Hepatocyte (in vitro differentiated cells): ENCODE measurements around the gene COL5A1. TPM values are rescaled to one million over a fixed set of nuclear protein-coding genes. Genes with fewer than 3 reads are reported as not detected.

Experiments used
- DNase-seq: peaks from one replicate; pipeline ENCODE4 v3.0.0-alpha.2; 2016; ENCODE audit warnings: low spot score
- H2AFZ ChIP-seq: fragments of 200-600 bp; sonication (generic); 2 replicates; pipeline ENCODE4 v1.6.0; 2016; ENCODE audit warnings: antibody characterized with exemption, mild to moderate bottlenecking
- H3K27ac ChIP-seq: fragments of 200-600 bp; sonication (generic); 2 replicates; pipeline ENCODE4 v1.5.1; 2016; ENCODE audit warnings: mild to moderate bottlenecking
- H3K27me3 ChIP-seq: fragments of 200-600 bp; sonication (generic); 2 replicates; pipeline ENCODE4 v1.6.1; 2016
- H3K36me3 ChIP-seq: fragments of 200-600 bp; sonication (generic); replicated peaks from 2 replicates; pipeline ENCODE4 v1.5.1; 2016; ENCODE audit warnings: low read depth; ENCODE audit not compliant: insufficient read depth
- H3K4me1 ChIP-seq: fragments of 200-600 bp; sonication (generic); 2 replicates; pipeline ENCODE4 v1.5.1; 2016; ENCODE audit warnings: mild to moderate bottlenecking, moderate library complexity; ENCODE audit not compliant: insufficient read depth
- H3K4me2 ChIP-seq: fragments of 200-600 bp; sonication (generic); 2 replicates; pipeline ENCODE4 v1.6.0; 2016
- H3K4me3 ChIP-seq: fragments of 200-600 bp; sonication (generic); 2 replicates; pipeline ENCODE4 v1.5.1; 2016; ENCODE audit warnings: mild to moderate bottlenecking
- H3K79me2 ChIP-seq: fragments of 200-600 bp; sonication (generic); 2 replicates; pipeline ENCODE4 v1.6.0; 2017; ENCODE audit warnings: mild to moderate bottlenecking
- H3K9me2 ChIP-seq: fragments of 200-600 bp; sonication (generic); replicated peaks from 2 replicates; pipeline ENCODE4 v1.6.0; 2017; ENCODE audit warnings: mild to moderate bottlenecking; ENCODE audit not compliant: insufficient read depth
- H3K9me3 ChIP-seq: fragments of 200-600 bp; sonication (generic); 2 replicates; pipeline ENCODE4 v1.5.1; 2016; ENCODE audit warnings: low read depth, mild to moderate bottlenecking
- H4K20me1 ChIP-seq: fragments of 200-600 bp; sonication (generic); 2 replicates; pipeline ENCODE4 v1.6.0; 2016; ENCODE audit warnings: mild to moderate bottlenecking; ENCODE audit not compliant: insufficient read depth, poor library complexity, severe bottlenecking
- CTCF ChIP-seq: fragments of 200-600 bp; sonication (generic); IDR thresholded peaks from 2 replicates; pipeline ENCODE4 v1.5.1; 2016; ENCODE audit warnings: antibody characterized with exemption, mild to moderate bottlenecking; ENCODE audit not compliant: poor library complexity
- EZH2 ChIP-seq: fragments of 200-600 bp; sonication (generic); IDR thresholded peaks from 2 replicates; pipeline ENCODE4 v1.6.1; 2016; ENCODE audit warnings: antibody characterized with exemption, mild to moderate bottlenecking, borderline replicate concordance
- EZH2phosphoT487 ChIP-seq: fragments of 200-600 bp; sonication (generic); IDR thresholded peaks from one replicate; pipeline ENCODE4 v1.6.1; 2018; ENCODE audit warnings: antibody characterized with exemption, mild to moderate bottlenecking, low read depth, moderate library complexity; ENCODE audit not compliant: unreplicated experiment, severe bottlenecking
- WGBS: methylation state at CpG from one replicate; pipeline ENCODE4 v1.1.6; 2016; ENCODE audit warnings: low lambda C conversion rate; ENCODE audit errors: missing lambda C conversion rate; 5-methylcytosine and 5-hydroxymethylcytosine counted together
- polyA plus RNA-seq: library from polyadenylated mRNA; unstranded; fragments of >200 nt; fragmentation: Nextera tagmentation; extraction: Ambion mirVana; gene quantifications from 2 replicates; pipeline ENCODE4 v1.2.1, GENCODE V29; 2016
- total RNA-seq: library from RNA; depleted of rRNA; stranded (reverse); fragments of >200 nt; gene quantifications from 2 replicates; pipeline ENCODE4 v1.2.3, GENCODE V29; 2014

The COL5A1 gene
- total and polyA plus RNA-seq, 2 experiments from 2014 or later, result 342 to 347 TPM

GRCh38 chr9:134809292-134809691 is 167.7 kb downstream of the COL5A1 start:
- TF ChIP-seq CTCF (no peak), EZH2 (no peak), EZH2phosphoT487 (no peak)
- Histone ChIP-seq H3K79me2 (no peaks in the 10 kb centered on the region), H3K36me3 (no peaks in the 10 kb centered on the region), H3K4me1 (peaks cover 7% of the 10 kb centered on the region), H3K27ac (no peak overlapping the region), H3K9me2 (no peaks in the 10 kb centered on the region), H3K4me2 (no peak overlapping the region), H2AFZ (no peak overlapping the region), H4K20me1 (no peaks in the 10 kb centered on the region), H3K9me3 (no peaks in the 10 kb centered on the region), H3K27me3 (no peaks in the 10 kb centered on the region), H3K4me3 (no peak overlapping the region)
- no peak for DNase-seq
- WGBS, result 89% methylated on average over 15 of the region's 15 CpGs

GRCh38 chr9:134809826-134810225 is 168.2 kb downstream of the COL5A1 start:
- Histone ChIP-seq H3K4me2 (no peak overlapping the region), H3K4me3 (no peak overlapping the region), H2AFZ (no peak overlapping the region), H3K27ac (no peak overlapping the region), H4K20me1 (no peaks in the 10 kb centered on the region), H3K36me3 (no peaks in the 10 kb centered on the region), H3K79me2 (no peaks in the 10 kb centered on the region), H3K4me1 (peaks cover 7% of the 10 kb centered on the region), H3K9me2 (no peaks in the 10 kb centered on the region), H3K27me3 (no peaks in the 10 kb centered on the region), H3K9me3 (no peaks in the 10 kb centered on the region)
- no peak for DNase-seq
- 93% methylated on average over 10 of the region's 10 CpGs for WGBS
- TF ChIP-seq CTCF (no peak), EZH2 (no peak)

DNA sequence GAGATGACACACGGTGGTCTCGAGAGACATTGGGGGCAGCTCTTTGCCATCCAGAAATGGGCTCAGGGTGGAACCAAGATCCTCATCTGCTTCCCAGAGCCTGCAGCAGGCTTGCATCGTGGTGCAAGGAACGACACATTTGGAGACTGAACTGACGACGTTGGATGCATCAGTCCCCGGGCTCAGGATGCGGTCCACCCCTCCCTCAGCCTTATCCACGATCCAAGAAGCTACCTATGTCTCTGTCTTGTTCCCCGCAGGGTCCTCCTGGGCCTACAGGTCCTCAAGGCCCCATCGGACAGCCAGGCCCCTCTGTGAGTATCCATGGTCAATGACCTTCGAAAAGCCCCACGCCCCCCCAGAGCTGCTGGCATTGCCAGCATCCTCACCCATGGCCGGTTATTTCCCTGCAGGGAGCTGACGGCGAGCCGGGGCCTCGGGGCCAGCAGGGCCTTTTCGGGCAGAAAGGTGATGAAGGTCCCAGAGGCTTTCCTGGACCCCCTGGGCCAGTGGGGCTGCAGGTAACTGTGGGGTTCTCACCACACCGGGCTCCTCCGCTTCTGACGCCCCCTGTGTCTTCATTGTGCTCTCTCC is 169.6 kb downstream of the COL5A1 start:
- Histone ChIP-seq H3K4me2 (no peak overlapping the region), H3K9me3 (no peaks in the 10 kb centered on the region), H3K27ac (peak overlapping the region; percentile 0), H4K20me1 (no peaks in the 10 kb centered on the region), H3K4me1 (peaks cover 7% of the 10 kb centered on the region), H2AFZ (no peak overlapping the region), H3K36me3 (no peaks in the 10 kb centered on the region), H3K79me2 (no peaks in the 10 kb centered on the region), H3K27me3 (no peaks in the 10 kb centered on the region), H3K4me3 (no peak overlapping the region), H3K9me2 (no peaks in the 10 kb centered on the region)
- no peak for TF ChIP-seq CTCF
- no peak for TF ChIP-seq EZH2
- TF ChIP-seq EZH2phosphoT487, result no peak
- DNase-seq, result no peak
- 87% methylated on average over 22 of the region's 22 CpGs for WGBS
